CD4-positive, CD25-positive, alpha-beta regulatory T cell (primary cell): ENCODE results near the gene NBAS. TPM values are rescaled to one million over a fixed set of nuclear protein-coding genes. Genes with fewer than 3 reads are reported as not detected.

Experiments used
- ATAC-seq, 2 donors: fragments of 150-1000 bp; cut with Tn5 transposase; one replicate each; pipeline ENCODE4 v1.10.0; 2021; ENCODE audit warnings: low read depth in 2 of 2, moderate number of reproducible peaks in 2 of 2, moderate library complexity in 1 of 2
- DNase-seq, 3 donors: peaks; one replicate each; pipeline versions ENCODE4 v3.0.0 to v3.0.0-alpha.2; 2012 to 2022; ENCODE audit warnings: mixed read lengths in 1 of 3
- H3K27ac ChIP-seq: one replicate; pipeline ENCODE4 v1.7.0; 2013; ENCODE audit warnings: mild to moderate bottlenecking, low read length; ENCODE audit not compliant: insufficient read depth, poor library complexity, severe bottlenecking
- H3K27me3 ChIP-seq: one replicate; pipeline ENCODE4 v1.7.0; 2013; ENCODE audit warnings: low read length; ENCODE audit not compliant: control insufficient read depth, insufficient read depth
- H3K36me3 ChIP-seq: one replicate; pipeline ENCODE4 v1.7.0; 2013; ENCODE audit warnings: mild to moderate bottlenecking, low read length, moderate library complexity; ENCODE audit not compliant: control insufficient read depth, insufficient read depth
- H3K4me1 ChIP-seq: 2 replicates; pipeline ENCODE4 v1.7.0; 2013; ENCODE audit warnings: mild to moderate bottlenecking, low read length; ENCODE audit not compliant: insufficient read depth, control insufficient read depth, poor library complexity, severe bottlenecking
- H3K4me3 ChIP-seq: one replicate; pipeline ENCODE4 v1.7.0; 2013; ENCODE audit warnings: low read depth, mild to moderate bottlenecking, low read length, moderate library complexity
- H3K9me3 ChIP-seq, 2 experiments: 1 replicate in 1 of 2; 2 replicates in 1 of 2; pipeline ENCODE4 v1.7.0; 2013; ENCODE audit warnings: low read length in 2 of 2, mild to moderate bottlenecking in 1 of 2, moderate library complexity in 1 of 2; ENCODE audit not compliant: control insufficient read depth in 2 of 2
- H3K27ac Mint-ChIP-seq, 3 donors: one replicate each; pipeline ENCODE4 v1.8.0; 2020 to 2022; ENCODE audit warnings: mild to moderate bottlenecking in 3 of 3, mixed read lengths in 3 of 3, moderate library complexity in 2 of 3
- H3K27me3 Mint-ChIP-seq: one replicate; pipeline ENCODE4 v1.8.0; 2022; ENCODE audit warnings: mild to moderate bottlenecking, mixed read lengths
- H3K36me3 Mint-ChIP-seq: one replicate; pipeline ENCODE4 v1.8.0; 2020; ENCODE audit warnings: mixed read lengths
- H3K4me1 Mint-ChIP-seq, 4 donors: one replicate each; pipeline ENCODE4 v1.8.0; 2020 to 2022; ENCODE audit warnings: mixed read lengths in 4 of 4, mild to moderate bottlenecking in 1 of 4
- H3K4me3 Mint-ChIP-seq, 4 donors: one replicate each; pipeline ENCODE4 v1.8.0; 2020 to 2022; ENCODE audit warnings: mild to moderate bottlenecking in 4 of 4, mixed read lengths in 4 of 4, moderate library complexity in 3 of 4
- H3K9me3 Mint-ChIP-seq, 7 donors: one replicate each; pipeline ENCODE4 v1.8.0; 2020 to 2022; ENCODE audit warnings: mixed read lengths in 7 of 7, mild to moderate bottlenecking in 3 of 7, moderate library complexity in 2 of 7
- polyA plus RNA-seq, 4 donors: library from polyadenylated mRNA; unstranded; fragments of 300-500 nt; fragmentation: Illumina TruSeq; gene quantifications; one replicate each; pipeline ENCODE4 v1.2.3, GENCODE V29; 2021
- total RNA-seq: library from RNA; stranded (reverse); gene quantifications from one replicate; pipeline ENCODE4 v1.2.3, GENCODE V29; 2022

NBAS gene
- total and polyA plus RNA-seq, 5 donors from 2014 or later: 18.5 to 31.9 (median 19.5) TPM

DNA sequence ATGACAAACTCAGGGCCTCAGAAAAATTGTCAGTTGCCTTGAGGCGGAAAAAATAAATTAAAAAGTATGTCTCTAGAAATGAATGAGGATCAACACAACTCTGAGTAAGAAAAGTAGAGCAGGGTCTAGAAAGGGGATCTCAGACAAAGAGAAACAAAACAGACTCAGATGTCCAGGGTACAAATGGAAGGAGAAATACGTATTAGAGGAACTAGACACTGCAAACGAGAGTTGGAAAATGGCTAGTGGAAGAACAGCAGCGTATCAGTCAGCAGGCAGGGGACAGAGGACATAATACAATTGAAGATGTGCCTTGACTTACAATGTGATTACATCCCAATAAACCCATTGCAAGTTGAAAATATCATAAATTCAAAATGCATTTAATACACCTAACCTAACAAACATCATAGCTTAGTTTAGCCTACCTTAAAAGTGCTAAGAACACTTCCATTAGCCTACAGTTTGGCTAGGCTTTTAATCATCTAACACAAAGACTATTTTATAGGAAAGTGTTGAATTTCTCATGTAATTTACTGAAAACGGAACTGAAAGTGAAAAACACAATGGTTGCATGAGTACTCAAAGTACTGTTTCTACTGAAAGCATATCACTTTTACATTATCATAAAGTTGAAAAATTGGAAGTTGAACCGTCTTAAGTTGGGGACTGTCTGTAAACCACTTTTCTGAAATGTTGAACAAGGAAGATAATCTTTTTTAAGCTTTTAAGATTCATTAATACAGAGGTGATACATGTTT, 182.8 kb downstream of the NBAS start:
- Mint-ChIP-seq H3K4me3 (no peak overlapping the region), H3K27me3 (no peaks in the 10 kb centered on the region), H3K27ac (peak overlapping the region in 1 of 3 donors; percentile 82), H3K4me1 (peaks cover 0 to 5% (median 2%) of the 10 kb centered on the region in 4 donors), H3K36me3 (peaks cover 51% of the 10 kb centered on the region), H3K9me3 (no peaks in the 10 kb centered on the region)
- Histone ChIP-seq H3K4me3 (no peak overlapping the region), H3K9me3 (no peaks in the 10 kb centered on the region), H3K27ac (no peak overlapping the region), H3K36me3 (peaks cover 44% of the 10 kb centered on the region), H3K27me3 (no peaks in the 10 kb centered on the region), H3K4me1 (no peaks in the 10 kb centered on the region)
- ATAC-seq (no peak), DNase-seq (no peak)

DNA sequence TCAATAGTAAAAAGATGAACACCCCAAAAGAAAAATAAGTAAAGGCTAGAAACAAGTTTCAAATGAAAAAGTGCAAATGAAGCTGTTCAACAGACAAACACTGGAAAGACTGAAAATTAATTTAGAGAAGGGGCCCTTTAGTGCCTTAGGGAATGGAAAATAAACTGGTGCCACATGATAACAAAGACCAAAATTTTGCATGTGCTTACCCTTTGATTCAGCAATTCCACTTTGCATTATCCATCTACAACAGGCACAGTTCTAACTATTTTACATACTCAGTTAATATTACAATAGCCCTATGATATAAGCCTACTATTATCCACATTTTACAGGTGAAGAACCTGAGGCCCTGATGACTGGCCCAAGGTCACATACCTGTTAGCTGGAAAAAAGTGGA, 183.9 kb downstream of the NBAS start:
- no peak for DNase-seq
- no peak overlapping the region for H3K27ac ChIP-seq
- H3K27me3 ChIP-seq: no peaks in the 10 kb centered on the region
- no peak overlapping the region for H3K4me3 Mint-ChIP-seq
- no peaks in the 10 kb centered on the region for H3K9me3 Mint-ChIP-seq
- no peaks in the 10 kb centered on the region for H3K4me1 ChIP-seq
- no peaks in the 10 kb centered on the region for H3K9me3 ChIP-seq
- no peak overlapping the region for H3K27ac Mint-ChIP-seq
- H3K27me3 Mint-ChIP-seq: no peaks in the 10 kb centered on the region
- H3K36me3 Mint-ChIP-seq: peaks cover 48% of the 10 kb centered on the region
- ATAC-seq: no peak
- no peak overlapping the region for H3K4me3 ChIP-seq
- peaks cover 0 to 9% (median 2%) of the 10 kb centered on the region in 4 donors for H3K4me1 Mint-ChIP-seq
- peaks cover 42% of the 10 kb centered on the region for H3K36me3 ChIP-seq

DNA sequence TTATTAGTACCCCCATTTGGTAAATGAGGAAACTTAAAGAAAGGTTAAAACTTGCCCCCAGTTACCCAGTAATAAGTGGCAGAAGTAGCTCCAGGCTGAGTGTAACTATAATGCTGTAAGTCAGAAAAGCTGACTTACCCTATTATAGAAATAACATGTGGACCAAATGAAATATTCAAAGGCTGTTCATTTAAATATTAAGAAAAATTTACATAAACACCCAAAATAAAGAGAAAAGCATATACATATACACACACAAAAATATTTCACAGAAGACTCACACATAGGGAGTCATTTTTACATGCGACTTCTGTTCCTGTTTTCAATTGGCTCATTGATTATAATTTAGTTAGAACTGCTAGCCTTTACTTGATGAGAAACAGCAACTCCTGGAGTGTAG, 189.1 kb downstream of the NBAS start:
- no peaks in the 10 kb centered on the region for H3K9me3 Mint-ChIP-seq
- Histone ChIP-seq H3K27me3 (no peaks in the 10 kb centered on the region), H3K4me1 (no peaks in the 10 kb centered on the region), H3K9me3 (no peaks in the 10 kb centered on the region), H3K27ac (no peak overlapping the region), H3K4me3 (no peak overlapping the region), H3K36me3 (peaks cover 38% of the 10 kb centered on the region)
- H3K4me1 Mint-ChIP-seq: peaks cover 1 to 4% (median 3%) of the 10 kb centered on the region in 4 donors
- DNase-seq (no peak), ATAC-seq (no peak)
- no peaks in the 10 kb centered on the region for H3K27me3 Mint-ChIP-seq
- peaks cover 48% of the 10 kb centered on the region for H3K36me3 Mint-ChIP-seq
- H3K27ac Mint-ChIP-seq: no peak overlapping the region
- H3K4me3 Mint-ChIP-seq: no peak overlapping the region

DNA sequence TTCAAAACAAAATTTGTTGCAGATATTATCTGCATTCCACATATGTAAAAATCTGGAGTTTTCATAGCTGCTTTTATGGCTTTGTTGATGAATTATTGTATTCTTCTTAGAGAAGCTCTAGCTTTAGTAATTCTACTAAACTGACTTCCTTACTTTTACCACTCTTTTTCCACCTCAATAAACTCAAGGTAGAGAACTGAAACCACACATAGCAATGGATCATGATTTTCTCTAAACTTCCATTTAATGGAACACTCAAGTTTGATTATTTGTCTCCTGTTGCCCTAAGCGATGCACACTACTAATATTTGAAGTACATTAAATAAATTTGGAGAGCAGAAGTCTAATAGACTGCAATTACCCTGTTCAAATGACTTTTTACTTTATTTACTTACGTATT, 192.0 kb downstream of the NBAS start:
- Mint-ChIP-seq H3K4me1 (peaks cover 1 to 10% (median 5%) of the 10 kb centered on the region in 4 donors), H3K36me3 (peaks cover 58% of the 10 kb centered on the region), H3K27me3 (no peaks in the 10 kb centered on the region), H3K4me3 (no peak overlapping the region), H3K9me3 (no peaks in the 10 kb centered on the region), H3K27ac (no peak overlapping the region)
- peaks cover 44% of the 10 kb centered on the region for H3K36me3 ChIP-seq
- DNase-seq (no peak), ATAC-seq (no peak)
- no peaks in the 10 kb centered on the region for H3K9me3 ChIP-seq
- H3K4me1 ChIP-seq: no peaks in the 10 kb centered on the region
- no peak overlapping the region for H3K4me3 ChIP-seq
- H3K27ac ChIP-seq: no peak overlapping the region
- no peaks in the 10 kb centered on the region for H3K27me3 ChIP-seq

DNA sequence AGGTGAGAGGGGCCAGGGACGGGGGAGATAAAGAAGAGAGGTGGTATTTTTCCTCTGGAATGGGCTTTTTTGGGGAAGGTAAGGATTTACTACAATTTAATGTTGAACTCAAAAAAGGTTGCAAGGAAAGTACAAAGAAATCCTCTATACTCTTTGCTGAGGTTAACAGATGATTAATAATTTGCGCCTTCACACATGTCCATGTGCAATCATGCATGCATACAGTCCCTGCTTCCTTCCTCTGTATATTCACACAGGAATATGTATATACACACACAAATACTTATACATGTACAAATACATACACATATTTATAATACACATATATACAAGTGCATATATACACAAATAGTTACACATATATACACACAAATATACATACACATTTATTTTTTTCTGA, 193.4 kb downstream of the NBAS start:
- Histone ChIP-seq H3K9me3 (no peaks in the 10 kb centered on the region), H3K4me1 (no peaks in the 10 kb centered on the region), H3K27ac (no peak overlapping the region), H3K36me3 (peaks cover 36% of the 10 kb centered on the region), H3K4me3 (no peak overlapping the region), H3K27me3 (no peaks in the 10 kb centered on the region)
- H3K9me3 Mint-ChIP-seq: no peaks in the 10 kb centered on the region
- H3K36me3 Mint-ChIP-seq: peaks cover 62% of the 10 kb centered on the region
- no peaks in the 10 kb centered on the region for H3K27me3 Mint-ChIP-seq
- H3K27ac Mint-ChIP-seq: no peak overlapping the region
- DNase-seq (no peak), ATAC-seq (no peak)
- H3K4me3 Mint-ChIP-seq: no peak overlapping the region
- H3K4me1 Mint-ChIP-seq: peaks cover 1 to 11% (median 8%) of the 10 kb centered on the region in 4 donors

DNA sequence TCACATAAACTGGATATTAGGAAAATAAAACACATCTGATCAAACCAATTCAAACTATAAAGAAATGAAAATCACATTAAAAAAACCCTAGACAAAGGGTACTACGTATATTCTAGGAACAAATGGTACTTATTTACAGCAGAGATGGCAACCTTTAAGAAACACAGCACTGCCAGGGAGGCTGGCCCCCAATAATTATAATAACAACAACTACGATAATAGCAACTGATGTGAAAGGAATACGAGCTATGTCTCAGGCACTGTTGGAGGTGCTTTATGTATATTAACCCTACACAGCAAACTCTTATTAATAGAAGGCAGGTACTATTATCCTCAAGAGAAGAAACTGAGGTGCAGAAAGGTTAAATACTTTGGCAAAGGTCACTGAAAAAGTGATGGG, 193.9 kb downstream of the NBAS start:
- Mint-ChIP-seq H3K36me3 (peaks cover 62% of the 10 kb centered on the region), H3K4me1 (peaks cover 1 to 10% (median 7%) of the 10 kb centered on the region in 4 donors), H3K27me3 (no peaks in the 10 kb centered on the region), H3K4me3 (no peak overlapping the region), H3K27ac (peak overlapping the region in 1 of 3 donors; percentile 13), H3K9me3 (no peaks in the 10 kb centered on the region)
- H3K27me3 ChIP-seq: no peaks in the 10 kb centered on the region
- H3K27ac ChIP-seq: no peak overlapping the region
- H3K9me3 ChIP-seq: no peaks in the 10 kb centered on the region
- DNase-seq (no peak), ATAC-seq (no peak)
- H3K4me1 ChIP-seq: no peaks in the 10 kb centered on the region
- no peak overlapping the region for H3K4me3 ChIP-seq
- H3K36me3 ChIP-seq: peaks cover 35% of the 10 kb centered on the region

DNA sequence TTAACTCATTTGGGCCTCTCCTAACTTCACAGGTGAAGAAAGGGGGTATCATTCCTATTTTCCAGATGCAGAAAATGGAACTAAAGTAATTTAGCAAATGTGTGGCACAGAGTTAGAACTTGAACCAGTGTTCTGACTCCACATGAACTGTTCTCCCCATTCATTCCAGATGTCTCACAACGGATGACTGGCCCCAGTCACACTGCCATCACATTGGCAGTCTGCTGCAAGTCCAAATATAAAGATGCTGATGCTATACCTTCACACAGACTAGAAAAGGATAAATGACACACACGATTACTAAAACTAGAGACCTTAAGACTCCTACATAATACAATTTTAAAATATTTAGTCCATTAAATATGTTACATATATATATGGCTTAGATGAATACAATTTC, 195.7 kb downstream of the NBAS start:
- ATAC-seq: no peak
- Mint-ChIP-seq H3K27me3 (no peaks in the 10 kb centered on the region), H3K9me3 (no peaks in the 10 kb centered on the region), H3K4me1 (peaks cover 1 to 16% (median 8%) of the 10 kb centered on the region in 4 donors), H3K4me3 (no peak overlapping the region), H3K27ac (peak overlapping the region in 1 of 3 donors; percentile 42), H3K36me3 (peaks cover 60% of the 10 kb centered on the region)
- no peak overlapping the region for H3K4me3 ChIP-seq
- DNase-seq: no peak
- H3K4me1 ChIP-seq: no peaks in the 10 kb centered on the region
- peaks cover 24% of the 10 kb centered on the region for H3K36me3 ChIP-seq
- no peaks in the 10 kb centered on the region for H3K27me3 ChIP-seq
- H3K27ac ChIP-seq: no peak overlapping the region
- no peaks in the 10 kb centered on the region for H3K9me3 ChIP-seq

DNA sequence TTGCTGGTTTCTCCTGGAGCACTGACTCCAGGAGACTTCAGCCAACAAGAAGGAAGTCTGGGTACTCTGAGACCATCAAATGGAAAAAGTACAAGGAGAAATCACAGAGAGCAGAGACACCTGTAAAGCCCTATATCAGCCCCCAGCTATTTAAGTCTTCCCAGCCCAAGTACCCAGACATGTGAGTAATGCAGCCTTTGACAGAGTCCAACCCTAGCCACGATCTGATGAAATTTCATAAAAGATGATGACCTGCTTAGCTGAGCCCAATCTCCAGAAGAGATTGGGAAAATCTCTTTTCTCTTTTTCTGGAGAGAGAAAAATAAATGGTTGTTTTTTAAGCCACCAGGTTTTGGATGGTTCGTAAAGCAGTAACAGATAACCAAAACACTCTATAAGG, 196.6 kb downstream of the NBAS start:
- no peaks in the 10 kb centered on the region for H3K9me3 ChIP-seq
- no peaks in the 10 kb centered on the region for H3K4me1 ChIP-seq
- DNase-seq (no peak), ATAC-seq (no peak)
- no peaks in the 10 kb centered on the region for H3K27me3 ChIP-seq
- peaks cover 24% of the 10 kb centered on the region for H3K36me3 ChIP-seq
- Mint-ChIP-seq H3K27me3 (no peaks in the 10 kb centered on the region), H3K9me3 (no peaks in the 10 kb centered on the region), H3K4me3 (no peak overlapping the region), H3K36me3 (peaks cover 60% of the 10 kb centered on the region), H3K4me1 (peaks cover 1 to 16% (median 8%) of the 10 kb centered on the region in 4 donors), H3K27ac (peak overlapping the region in 1 of 3 donors; percentile 42)
- H3K4me3 ChIP-seq: no peak overlapping the region
- no peak overlapping the region for H3K27ac ChIP-seq
